ENCODE data around the gene PCP4. TPM values are rescaled to one million over a fixed set of nuclear protein-coding genes. Genes with fewer than 3 reads are reported as not detected.

The PCP4 gene
- total RNA-seq, 1 experiment from 2014 or later, result not detected

DNA sequence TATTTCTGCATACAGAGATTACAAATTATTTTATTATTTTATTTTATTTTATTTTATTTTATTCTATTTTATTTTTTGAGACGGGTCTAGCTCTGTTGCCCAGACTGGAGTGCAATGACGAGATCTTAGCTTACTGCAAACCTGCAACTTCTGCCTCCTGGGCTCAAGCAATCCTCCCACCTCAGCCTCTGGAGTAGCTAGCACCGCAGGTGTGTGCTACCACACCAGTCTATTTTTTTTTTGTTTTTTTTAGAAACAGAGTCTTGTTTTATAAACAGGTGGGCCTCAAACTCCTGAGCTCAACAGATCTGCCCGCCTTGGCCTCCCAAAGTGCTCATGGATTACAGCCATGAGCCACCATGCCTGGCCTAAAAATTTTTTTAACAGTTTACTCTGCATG lies 88.1 kb downstream of the PCP4 start:
- in situ Hi-C loops (cut with HindIII; ENCODE audit: low pct_unique_long_range_greater_than_20kb, low sequenced_read_pairs), result no loop called here
- no peak for DNase-seq (ENCODE audit: low read depth)

DNA sequence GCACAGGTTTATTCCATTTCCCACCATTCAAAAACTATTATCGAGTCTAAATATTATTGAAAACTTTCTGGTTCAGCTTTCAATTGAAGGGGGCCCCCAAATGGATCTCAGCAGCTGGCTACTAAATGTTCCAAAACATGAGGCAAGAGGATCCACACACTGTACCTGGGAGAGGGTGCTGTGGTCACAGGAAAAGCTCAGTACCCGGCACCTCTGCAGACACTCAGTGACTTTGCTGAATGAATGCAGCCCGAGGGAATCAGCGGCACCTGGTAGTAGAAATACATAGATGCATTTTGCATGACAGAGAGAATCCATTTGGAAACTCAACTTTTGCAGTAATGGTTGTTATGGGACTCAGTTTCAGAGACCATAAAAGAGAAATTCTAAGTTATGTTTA lies 89.3 kb downstream of the PCP4 start:
- in situ Hi-C loops (cut with HindIII; ENCODE audit: low pct_unique_long_range_greater_than_20kb, low sequenced_read_pairs), result no loop called here

DNA sequence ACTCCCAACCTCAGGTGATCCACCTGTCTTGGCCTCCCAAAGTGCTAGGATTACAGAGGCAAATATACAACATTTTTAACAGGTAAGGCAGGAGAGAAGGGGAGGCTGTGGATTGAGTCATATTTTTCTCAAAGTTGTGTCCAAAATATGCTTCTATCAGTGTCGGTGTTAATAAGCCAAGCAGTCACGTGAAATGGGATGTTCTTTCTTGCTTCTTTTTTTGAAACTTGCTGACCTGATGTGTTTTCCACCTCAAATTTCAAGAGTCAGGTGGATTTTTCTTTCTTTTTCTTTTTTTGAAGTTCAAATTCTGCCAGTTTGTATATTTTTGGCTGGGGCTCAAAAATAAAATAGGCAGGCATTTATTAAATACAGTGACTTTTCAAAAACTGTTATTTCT lies 91.5 kb downstream of the PCP4 start:
- no peak for DNase-seq (ENCODE audit: low read depth)
- in situ Hi-C loops (cut with HindIII; ENCODE audit: low pct_unique_long_range_greater_than_20kb, low sequenced_read_pairs), result no loop called here

More for the DNA sequence above, 89.3 kb downstream of the PCP4 start:
- no peak for DNase-seq (ENCODE audit: low read depth)

DNA sequence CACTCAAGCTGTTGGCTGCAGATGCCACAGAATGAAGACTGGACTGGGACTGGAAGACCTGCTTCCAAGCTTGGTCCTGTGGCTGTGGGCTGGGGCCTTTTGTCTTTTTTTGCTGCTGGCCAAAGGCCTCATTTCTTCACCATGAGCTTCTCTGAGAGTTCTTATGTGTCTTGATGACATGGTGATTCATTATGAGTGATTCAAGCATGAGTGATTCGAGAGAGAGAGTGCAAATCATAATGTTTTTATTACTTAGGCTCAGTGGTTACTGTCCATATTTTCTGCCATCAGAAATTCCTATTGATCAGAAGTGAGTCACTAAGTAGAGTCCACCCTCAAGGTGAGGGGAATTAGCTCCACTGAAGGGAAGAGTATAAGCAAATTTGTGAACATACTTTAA lies 94.0 kb downstream of the PCP4 start:
- in situ Hi-C loops (cut with HindIII; ENCODE audit: low pct_unique_long_range_greater_than_20kb, low sequenced_read_pairs), result no loop called here
- peak; percentile 15 for DNase-seq (ENCODE audit: low read depth)

DNA sequence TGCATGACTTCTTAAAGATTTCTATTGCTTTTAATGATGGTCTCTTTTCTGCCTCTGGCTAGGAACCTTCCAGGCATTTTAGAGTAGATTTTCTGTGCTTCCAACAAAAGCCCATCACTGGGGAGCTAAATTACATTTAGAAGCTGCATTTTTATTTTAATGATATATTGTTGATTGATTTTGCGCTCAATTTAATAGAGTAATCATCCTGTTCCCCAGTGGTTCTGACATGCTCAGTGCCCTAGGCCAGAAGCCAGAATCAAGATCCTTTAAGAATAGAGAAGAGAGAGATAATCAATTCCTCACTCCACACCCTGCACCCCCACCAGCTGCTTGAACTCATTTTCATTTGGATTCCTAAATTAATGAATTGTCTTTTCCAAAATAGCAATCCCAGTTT lies 97.8 kb downstream of the PCP4 start:
- in situ Hi-C loops (cut with HindIII; ENCODE audit: low pct_unique_long_range_greater_than_20kb, low sequenced_read_pairs), result no loop called here
- no peak for DNase-seq (ENCODE audit: low read depth)

DNA sequence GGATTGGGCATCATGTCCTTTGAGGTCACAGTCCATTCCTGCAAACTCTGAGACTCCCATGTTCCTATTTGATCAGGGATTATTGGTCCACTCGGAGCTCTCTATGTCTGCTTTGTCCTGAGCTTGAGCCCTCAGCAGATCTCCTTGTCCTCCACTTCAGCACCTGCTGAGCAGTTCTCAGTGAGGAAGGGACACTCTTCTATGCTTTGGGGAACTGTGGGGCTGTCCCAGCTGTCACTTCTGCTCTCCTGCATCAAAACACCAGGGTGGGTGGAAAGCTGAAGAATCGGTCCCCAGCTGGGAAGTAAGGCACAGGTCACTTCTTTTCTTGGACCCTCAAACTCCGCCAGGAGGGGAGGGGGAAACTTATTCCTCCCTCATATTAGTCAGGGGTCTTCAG lies 99.5 kb downstream of the PCP4 start:
- in situ Hi-C loops (cut with HindIII; ENCODE audit: low pct_unique_long_range_greater_than_20kb, low sequenced_read_pairs), result no loop called here
- no peak for DNase-seq (ENCODE audit: low read depth)

DNA sequence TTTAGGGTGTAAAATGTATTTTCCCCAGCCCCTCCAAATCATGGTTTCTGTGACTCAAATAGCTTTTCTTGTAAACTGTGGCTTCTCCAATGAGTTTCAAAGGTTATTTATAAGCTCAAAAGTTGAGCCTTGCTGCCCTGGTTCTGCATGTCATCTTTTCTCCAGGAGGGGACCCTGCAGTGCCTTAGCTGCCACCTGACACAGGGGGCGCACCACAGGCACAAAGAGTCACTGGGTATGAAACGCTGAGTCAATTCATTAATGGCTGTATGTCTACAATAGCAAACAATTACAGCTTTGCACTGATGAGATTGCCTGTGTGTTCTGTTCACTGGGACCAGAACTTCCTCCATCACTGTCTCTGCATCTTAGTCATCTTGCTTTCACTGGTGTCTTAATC lies 100.8 kb downstream of the PCP4 start:
- in situ Hi-C loops (cut with HindIII; ENCODE audit: low pct_unique_long_range_greater_than_20kb, low sequenced_read_pairs), result no loop called here
- no peak for DNase-seq (ENCODE audit: low read depth)

DNA sequence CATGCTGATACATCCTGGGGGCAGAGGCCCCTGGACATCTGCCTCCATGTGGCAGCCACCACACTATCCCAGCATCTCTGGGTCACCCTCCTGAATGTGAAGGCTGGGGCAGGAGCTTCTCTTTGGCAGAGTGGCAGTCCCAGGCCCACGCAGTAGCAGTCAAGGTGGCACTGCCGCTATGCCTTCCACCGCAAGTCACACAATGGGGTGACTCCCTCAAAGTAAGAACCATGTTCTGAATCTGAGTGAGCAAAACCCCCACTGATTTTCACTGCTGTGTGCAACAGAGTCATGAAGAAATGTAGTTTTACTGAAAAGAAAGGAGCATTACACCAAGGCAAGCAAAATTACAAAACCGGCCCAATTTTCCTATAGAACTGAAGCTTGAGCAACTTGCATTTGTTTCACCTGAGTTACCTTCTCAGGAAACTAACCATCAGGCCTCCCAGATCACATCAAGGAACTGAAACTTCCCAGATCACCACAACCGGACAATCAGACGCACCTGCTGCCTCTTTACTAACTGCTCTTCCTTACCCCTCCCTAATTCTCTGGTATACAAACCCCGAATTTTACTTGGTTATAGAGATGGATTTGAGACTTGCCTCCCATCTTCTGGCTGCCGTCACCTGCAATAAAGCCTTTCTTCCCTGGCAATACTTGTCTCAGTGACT lies 102.6 kb downstream of the PCP4 start:
- in situ Hi-C loops (cut with HindIII; ENCODE audit: low pct_unique_long_range_greater_than_20kb, low sequenced_read_pairs), result no loop called here
- DNase-seq (ENCODE audit: low read depth), result no peak

DNA sequence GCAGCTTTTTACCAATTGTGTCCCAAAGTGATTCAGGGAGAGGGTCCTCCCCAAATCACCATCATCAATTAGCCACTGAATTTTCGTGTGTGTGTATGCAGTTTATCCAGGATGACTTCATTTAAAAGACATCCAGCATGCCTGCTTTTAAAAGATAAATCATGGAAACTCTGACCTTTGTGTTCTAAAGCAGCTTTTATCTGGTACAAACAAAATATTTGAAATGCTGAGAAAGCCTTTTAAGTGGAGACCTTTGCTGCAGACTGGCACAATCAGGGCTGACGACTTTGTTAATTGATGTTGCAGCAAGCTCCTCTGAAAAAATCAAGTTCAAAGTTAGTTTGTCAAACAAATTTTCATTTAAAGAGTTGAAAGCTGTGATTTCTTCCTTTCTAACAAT lies 104.7 kb downstream of the PCP4 start:
- DNase-seq (ENCODE audit: low read depth), result no peak
- in situ Hi-C loops (cut with HindIII; ENCODE audit: low pct_unique_long_range_greater_than_20kb, low sequenced_read_pairs), result no loop called here

DNA sequence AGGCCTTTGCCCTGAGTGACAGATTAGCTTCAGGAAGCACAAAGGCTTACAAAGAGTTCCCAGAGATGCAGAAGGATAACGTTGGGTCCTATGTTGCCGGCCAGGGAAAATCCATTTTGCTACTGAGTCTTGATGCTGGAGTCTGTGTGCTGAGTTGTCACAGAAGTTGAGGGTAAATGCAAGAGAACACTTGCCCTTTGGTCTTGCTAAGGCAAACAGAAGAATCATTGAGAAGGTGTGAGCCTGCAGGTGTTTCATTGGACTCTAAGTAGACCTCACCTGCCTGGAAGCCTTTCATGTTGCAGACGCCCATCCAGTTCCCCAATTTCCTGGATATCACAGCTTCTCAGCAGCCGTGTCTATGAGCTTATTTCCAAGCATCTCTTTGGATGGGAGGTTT lies 105.2 kb downstream of the PCP4 start:
- no peak for DNase-seq (ENCODE audit: low read depth)
- in situ Hi-C loops (cut with HindIII; ENCODE audit: low pct_unique_long_range_greater_than_20kb, low sequenced_read_pairs), result no loop called here

DNA sequence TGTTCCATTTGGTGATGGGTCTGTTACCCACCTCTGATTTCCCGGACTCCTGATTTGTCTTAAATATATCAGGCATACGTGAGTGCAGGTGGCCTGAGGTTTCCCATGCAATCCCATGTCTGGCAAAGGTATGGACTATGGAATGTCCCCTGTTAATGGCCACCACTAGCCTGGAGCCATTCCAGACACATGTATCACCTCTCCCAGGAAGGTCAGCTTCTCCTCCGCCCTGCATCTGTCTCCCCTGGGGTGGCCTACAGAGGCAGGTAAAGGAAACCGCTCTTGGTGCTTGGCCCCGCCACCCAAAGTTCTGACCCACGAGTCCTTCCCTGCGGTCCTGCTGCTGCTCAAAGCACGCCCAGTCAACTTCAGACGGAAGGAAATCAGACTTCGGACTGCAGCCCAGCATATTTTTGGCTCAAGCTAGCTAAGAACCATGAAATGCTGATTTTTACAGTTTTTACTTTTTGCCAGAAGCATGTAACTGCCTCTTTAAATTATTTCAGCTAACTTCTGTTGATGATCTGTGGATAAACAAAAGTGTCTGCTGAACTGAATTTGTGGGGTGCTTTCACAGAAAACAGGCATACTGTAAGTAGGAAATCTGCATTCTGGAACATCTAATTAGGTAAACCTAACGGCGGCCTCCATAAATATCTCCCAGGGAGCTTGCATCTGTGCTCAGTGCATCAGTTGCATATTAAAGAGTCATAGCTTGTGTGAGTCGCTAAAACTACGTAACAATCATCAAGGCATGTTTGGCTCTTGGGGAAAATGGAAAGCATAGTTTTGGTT lies 105.9 kb downstream of the PCP4 start:
- no peak for DNase-seq (ENCODE audit: low read depth)
- in situ Hi-C loops (cut with HindIII; ENCODE audit: low pct_unique_long_range_greater_than_20kb, low sequenced_read_pairs), result no loop called here

DNA sequence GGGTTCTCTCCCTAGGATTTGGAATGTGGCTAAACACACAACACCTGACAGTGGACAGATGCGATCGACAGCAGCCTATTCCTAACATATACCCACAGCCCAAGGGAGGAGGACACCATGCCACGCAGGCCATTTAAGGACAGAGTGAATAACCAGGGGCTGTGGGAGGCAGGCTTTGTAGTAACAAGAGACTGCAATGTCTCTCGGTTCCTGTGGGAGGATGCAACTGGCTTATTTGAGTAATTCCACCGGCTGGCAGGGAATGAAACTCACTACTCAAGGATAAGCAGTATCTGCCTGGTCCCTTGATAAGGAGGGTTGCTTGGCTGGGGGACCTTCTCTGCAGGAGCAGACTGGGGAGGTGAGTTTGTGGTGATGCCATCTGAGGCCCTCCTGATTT lies 109.6 kb downstream of the PCP4 start:
- no peak for DNase-seq (ENCODE audit: low read depth)
- in situ Hi-C loops (cut with HindIII; ENCODE audit: low pct_unique_long_range_greater_than_20kb, low sequenced_read_pairs), result no loop called here

Other genes with a start within 250 kb of the PCP4 start
- 0.17 and 2.5 TPM in 2 replicates for gene IGSF5, start 122.3 kb upstream of the PCP4 start, total RNA-seq (2014; rRNA removed; shearing (Covaris generic); ENCODE audit: low replicate concordance)

Measured in Caki2 (cell line).